A549 (cell line): ENCODE results near the gene PCDHGB2. TPM values are rescaled to one million over a fixed set of nuclear protein-coding genes. Genes with fewer than 3 reads are reported as not detected.
"Not testable (repeated sequence)": the region's sequence is repeated elsewhere in the genome, so short reads cannot be mapped to it uniquely, and the experiment has no call there.

Experiments
- ATAC-seq, 2 experiments: fragments of 200-7000 bp in 1 of 2; fragments of >200 bp in 1 of 2; cut with Nextera tagmentation in 1 of 2; cut with Tn5 transposase in 1 of 2; 3 replicates each; pipeline versions ENCODE4 v1.8.0 to v1.9.1; 2018 to 2020; ENCODE audit warnings: mild to moderate bottlenecking in 1 of 2, moderate library complexity in 1 of 2
- CTCF ChIA-PET: fragments of 300-600 bp; sonication (Branson Sonifier 250); formaldehyde crosslinking; extraction: SDS; loops from one replicate; lab custom pipeline; 2021; ENCODE audit warnings: antibody characterized with exemption, inconsistent platforms; lab: Yijun Ruan, JAX
- POLR2A ChIA-PET: fragments of 350-600 bp; formaldehyde crosslinking; extraction: SDS; loops from one replicate; lab custom pipeline; 2021; ENCODE audit warnings: antibody characterized with exemption, inconsistent platforms; lab: Yijun Ruan, JAX
- DNase-seq, 2 experiments: peaks; one replicate each; pipeline versions ENCODE4 v3.0.0 to v3.0.0-alpha.2; 2011 to 2016; ENCODE audit warnings: low read depth in 1 of 2, low spot score in 1 of 2
- FAIRE-seq: peaks from 2 replicates; lab custom pipeline; 2011; peaks lifted over from hg19 to GRCh38; lab: Jason Lieb, UNC
- H3K27ac ChIP-seq, 2 experiments: fragments of >200 bp; sonication (Bioruptor Twin); formaldehyde crosslinking; 3 replicates each; pipeline ENCODE4 v1.5.1; 2016 to 2017
- H3K4me1 ChIP-seq: fragments of >200 bp; sonication (Bioruptor Twin); formaldehyde crosslinking; 3 replicates; pipeline ENCODE4 v1.6.1; 2016
- H3K4me2 ChIP-seq: fragments of >200 bp; sonication (Bioruptor Twin); formaldehyde crosslinking; 3 replicates; pipeline ENCODE4 v1.6.1; 2016
- H3K4me3 ChIP-seq: fragments of >200 bp; sonication (Bioruptor Twin); formaldehyde crosslinking; 3 replicates; pipeline ENCODE4 v1.5.1; 2016
- H3K9me3 ChIP-seq: fragments of >200 bp; sonication (Bioruptor Twin); formaldehyde crosslinking; 3 replicates; pipeline ENCODE4 v1.6.1; 2016
- ATOH8 ChIP-seq: fragments of 250-450 bp; sonication (Bioruptor Pico); IDR thresholded peaks from 2 replicates; pipeline ENCODE4 v1.5.0; 2020; ENCODE audit warnings: low read depth, mild to moderate bottlenecking, moderate library complexity
- CTCF ChIP-seq: fragments of >200 bp; sonication (Bioruptor Twin); formaldehyde crosslinking; IDR thresholded peaks from 3 replicates; pipeline ENCODE4 v1.5.1; 2016
- HES2 ChIP-seq: fragments of >200 bp; sonication (Bioruptor Twin); formaldehyde crosslinking; IDR thresholded peaks from 2 replicates; pipeline ENCODE4 v1.6.1; 2016
- HEYL ChIP-seq: fragments of 250-450 bp; sonication (Bioruptor Pico); IDR thresholded peaks from 2 replicates; pipeline ENCODE4 v1.8.0; 2021; ENCODE audit warnings: mild to moderate bottlenecking, moderate library complexity
- HOXA7 ChIP-seq: fragments of 250-450 bp; sonication (Bioruptor Pico); IDR thresholded peaks from 2 replicates; pipeline ENCODE4 v1.5.0; 2020; ENCODE audit warnings: mild to moderate bottlenecking, moderate library complexity
- MAZ ChIP-seq: fragments of 150-350 bp; IDR thresholded peaks from 2 replicates; pipeline ENCODE4 v1.6.1; 2014; ENCODE audit warnings: antibody characterized with exemption, low read depth, low read length, borderline replicate concordance
- MYC ChIP-seq: IDR thresholded peaks from 2 replicates; pipeline ENCODE4 v1.6.1; 2012; ENCODE audit warnings: mild to moderate bottlenecking, inconsistent platforms, low read length, improper control_type of control experiment, borderline replicate concordance
- POLR2A ChIP-seq: IDR thresholded peaks from 2 replicates; pipeline ENCODE4 v1.6.1; 2012; ENCODE audit warnings: mild to moderate bottlenecking, low read length
- RAD21 ChIP-seq, 2 experiments: fragments of >200 bp in 1 of 2; sonication (Bioruptor Twin) in 1 of 2; formaldehyde crosslinking in 1 of 2; IDR thresholded peaks in 1 of 2; conservative IDR thresholded peaks in 1 of 2; 2 replicates in 1 of 2; 3 replicates in 1 of 2; pipeline ENCODE4 v1.6.1; 2012 to 2018; ENCODE audit warnings: inconsistent platforms in 1 of 2
- RNF2 ChIP-seq: fragments of 200-600 bp; sonication (generic); IDR thresholded peaks from 2 replicates; pipeline ENCODE4 v1.6.1; 2016; ENCODE audit warnings: low read depth, mild to moderate bottlenecking, antibody characterized with exemption, moderate library complexity, borderline replicate concordance
- SMC3 ChIP-seq: fragments of >200 bp; sonication (Bioruptor Twin); formaldehyde crosslinking; IDR thresholded peaks from 3 replicates; pipeline ENCODE4 v1.6.1; 2018; ENCODE audit warnings: inconsistent platforms
- TP53 ChIP-seq: fragments of 250-450 bp; sonication (Bioruptor Pico); IDR thresholded peaks from 2 replicates; pipeline ENCODE4 v1.5.0; 2021; ENCODE audit warnings: mild to moderate bottlenecking, moderate library complexity
- USF2 ChIP-seq: fragments of 450-650 bp; IDR thresholded peaks from 2 replicates; pipeline ENCODE4 v1.6.1; 2014; ENCODE audit warnings: antibody characterized with exemption
- WGBS: methylation state at CpG from one replicate; pipeline ENCODE4 v1.1.6; 2017; ENCODE audit errors: missing lambda C conversion rate; 5-methylcytosine and 5-hydroxymethylcytosine counted together
- polyA plus RNA-seq, 4 experiments: library from polyadenylated mRNA; depleted of rRNA in 3 of 4; stranded (reverse); fragments of >200 nt; fragmentation: RNase III in 1 of 4; extraction: RNeasy Plus Mini Kit Qiagen cat#74134 plus additional on column Dnase treatment in 1 of 4; gene quantifications; 2 replicates in 3 of 4; 3 replicates in 1 of 4; pipeline ENCODE4 v1.2.3, GENCODE V29; 2011 to 2017

The PCDHGB2 gene
- polyA plus RNA-seq, 2 of the 4 experiments (the other 2 are of a cell fraction) = 0.04 to 0.36 TPM

- TF ChIP-seq ATOH8 (CRISPR knock-in tag) = no peak
- no peak for TF ChIP-seq MAZ
- TF ChIP-seq POLR2A = no peak
- no peak for TF ChIP-seq MYC
- no peak for TF ChIP-seq HEYL (CRISPR knock-in tag)
- TF ChIP-seq HOXA7 (CRISPR knock-in tag) = no peak
Observed at GRCh38 chr5:141393267-141393666, 33.5 kb downstream of the PCDHGB2 start (continued).

- H3K27ac ChIP-seq, H3K4me1 ChIP-seq, FAIRE-seq, ATAC-seq, DNase-seq, POLR2A ChIA-PET, H3K4me2 ChIP-seq, H3K4me3 ChIP-seq: not testable (repeated sequence)
- 82% methylated on average over 26 of the region's 53 CpGs for WGBS
- CTCF ChIA-PET = interaction anchor here (1.1 to 1.9 kb wide), 3 partner anchors 12 to 310 kb away, joined by 3 to 4 read pairs (median 3); partner anchors contain the start of genes PCDHGA7 and PCDHGB7
- H3K9me3 ChIP-seq = peaks cover 70% of the 10 kb centered on the region
Observed at GRCh38 chr5:141394401-141395187, 34.8 kb downstream of the PCDHGB2 start.

GRCh38 chr5:141397756-141398551 lies 38.2 kb downstream of the PCDHGB2 start, which contains the start of gene PCDHGB5:
Gene PCDHGB5 (plus strand): TSS chr5:141397947. CDS start chr5:141398128, 181 bp downstream.
- FAIRE-seq (peak; percentile 28), ATAC-seq (peak; percentile 87 to 98), DNase-seq (peak in 1 of 2 experiments; percentile 69)
- 38% methylated on average over 26 of the region's 43 CpGs for WGBS
- POLR2A ChIA-PET, H3K4me3 ChIP-seq, H3K4me1 ChIP-seq: not testable (repeated sequence)
- H3K4me2 ChIP-seq = peak within 1 kb of the TSS; percentile 34; the same call in 1 of the 3 replicates
- H3K9me3 ChIP-seq = peaks cover 69% of the 10 kb centered on the region
- CTCF ChIA-PET = interaction anchor here (0.5 to 3.5 kb wide), 21 partner anchors 15 to 303 kb away, joined by 3 to 28 read pairs (median 5); partner anchors contain the start of genes PCDHB2, PCDHGA1, PCDHGA10 and PCDHGA7
- H3K27ac ChIP-seq = peak within 1 kb of the TSS in 1 of 2 experiments; percentile 58; a peak in 1 of 6 replicates
- TF ChIP-seq RAD21 (conservative IDR thresholded peaks at IDR 0.05 in 1 of 2, IDR thresholded peaks at IDR 0.05 in 1 of 2) (peak; percentile 62), CTCF (peak; percentile 44), SMC3 (0 out of 3 replicates have a peak, but pooled peaks have one; percentile 28)

GRCh38 chr5:141398608-141399007 lies 38.8 kb downstream of the PCDHGB2 start:
- no peak overlapping the region for H3K4me3 ChIP-seq
- ChIA-PET POLR2A (no interaction called here), CTCF (interaction anchor here (1.0 to 3.5 kb wide), 9 partner anchors 14 to 165 kb away, joined by 3 to 28 read pairs (median 7); partner anchors contain the start of genes PCDHGA1, PCDHGA10, PCDHGA7 and TAF7)
- no peak for DNase-seq
- no peak overlapping the region for H3K27ac ChIP-seq
- TF ChIP-seq TP53 (CRISPR knock-in tag) (no peak), HES2 (no peak), POLR2A (no peak), USF2 (no peak), RNF2 (no peak)
- WGBS = 78% methylated on average over 15 of the region's 15 CpGs
- H3K4me1 ChIP-seq = no peaks in the 10 kb centered on the region
- no peak for ATAC-seq
- H3K9me3 ChIP-seq = peaks cover 68% of the 10 kb centered on the region
- no peak for FAIRE-seq
- no peak overlapping the region for H3K4me2 ChIP-seq
